ENCODE results near the gene DNAI4.

DNA sequence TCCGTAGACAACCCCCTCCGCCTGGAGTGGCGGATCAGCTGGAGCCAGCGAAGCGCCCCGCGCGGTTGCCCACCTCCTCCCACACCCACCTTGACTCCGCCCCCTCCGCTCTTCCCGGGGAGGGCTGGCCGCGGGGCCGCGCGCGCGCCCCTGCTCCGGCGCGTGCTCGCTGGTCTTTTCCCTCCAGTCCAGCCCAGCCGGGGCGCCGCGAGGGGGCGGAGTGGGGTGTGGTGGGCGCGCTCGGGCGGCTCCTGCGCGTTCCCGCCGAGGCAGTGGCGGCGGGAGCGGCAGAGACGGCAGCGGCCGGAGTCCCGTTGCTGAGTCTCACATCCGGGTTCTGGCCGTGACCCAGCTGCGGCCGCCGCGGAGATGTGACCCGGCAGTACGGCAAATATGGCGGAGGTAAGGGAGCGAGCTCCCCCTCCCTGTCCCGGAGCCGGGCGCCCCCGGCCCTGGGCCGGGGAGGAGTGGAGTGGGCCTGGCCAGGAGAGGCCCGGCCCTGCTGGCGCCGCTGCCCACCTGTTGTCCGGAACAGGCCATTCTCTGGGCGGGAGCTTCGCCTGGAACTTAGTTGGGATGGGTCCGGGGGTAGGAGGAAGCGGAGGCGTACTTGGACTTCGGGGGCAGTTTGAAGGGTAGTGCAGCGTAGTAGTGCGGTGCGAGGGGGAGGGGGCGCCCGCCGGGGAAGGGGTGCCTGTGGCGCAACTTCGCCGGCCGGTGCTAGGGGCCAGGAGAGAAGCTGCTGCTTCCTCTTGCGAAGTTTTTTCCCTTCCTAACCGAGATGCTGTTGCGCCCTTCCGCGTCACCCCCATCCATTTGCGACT lies 5.6 kb upstream of the DNAI4 start:
- TF ChIP-seq, protein P1, sequence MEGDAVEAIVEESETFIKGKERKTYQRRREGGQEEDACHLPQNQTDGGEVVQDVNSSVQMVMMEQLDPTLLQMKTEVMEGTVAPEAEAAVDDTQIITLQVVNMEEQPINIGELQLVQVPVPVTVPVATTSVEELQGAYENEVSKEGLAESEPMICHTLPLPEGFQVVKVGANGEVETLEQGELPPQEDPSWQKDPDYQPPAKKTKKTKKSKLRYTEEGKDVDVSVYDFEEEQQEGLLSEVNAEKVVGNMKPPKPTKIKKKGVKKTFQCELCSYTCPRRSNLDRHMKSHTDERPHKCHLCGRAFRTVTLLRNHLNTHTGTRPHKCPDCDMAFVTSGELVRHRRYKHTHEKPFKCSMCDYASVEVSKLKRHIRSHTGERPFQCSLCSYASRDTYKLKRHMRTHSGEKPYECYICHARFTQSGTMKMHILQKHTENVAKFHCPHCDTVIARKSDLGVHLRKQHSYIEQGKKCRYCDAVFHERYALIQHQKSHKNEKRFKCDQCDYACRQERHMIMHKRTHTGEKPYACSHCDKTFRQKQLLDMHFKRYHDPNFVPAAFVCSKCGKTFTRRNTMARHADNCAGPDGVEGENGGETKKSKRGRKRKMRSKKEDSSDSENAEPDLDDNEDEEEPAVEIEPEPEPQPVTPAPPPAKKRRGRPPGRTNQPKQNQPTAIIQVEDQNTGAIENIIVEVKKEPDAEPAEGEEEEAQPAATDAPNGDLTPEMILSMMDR (IDR thresholded peaks at IDR 0.05) = peak in 4 of 6 experiments; percentile 24 to 47 (median 38)
- TF ChIP-seq POLR2A (IDR thresholded peaks at IDR 0.05) = peak; percentile 12 to 87
